Central memory CD8-positive, alpha-beta T cell (primary cell): ENCODE results near the gene SAMHD1.
A peak's percentile ranks its signal among the peaks of the same experiment; 100 is the strongest.
"Not testable (repeated sequence)": the region's sequence is repeated elsewhere in the genome, so short reads cannot be mapped to it uniquely, and the experiment has no call there.

Experiments
- ATAC-seq: fragments of 150-1000 bp; cut with Tn5 transposase; replicated peaks from 2 replicates; pipeline ENCODE4 v1.10.0; 2022; ENCODE audit warnings: mild to moderate bottlenecking, moderate FRiP score, moderate number of reproducible peaks; ENCODE audit not compliant: poor library complexity, severe bottlenecking; ENCODE audit errors: extremely low read depth
- DNase-seq, 2 donors: peaks; one replicate each; pipeline ENCODE4 v3.0.0; 2021; ENCODE audit warnings: low spot score in 2 of 2
- H3K27ac Mint-ChIP-seq: one replicate; pipeline ENCODE4 v1.8.0; 2022; ENCODE audit warnings: low read depth, mild to moderate bottlenecking, moderate library complexity, mixed read lengths
- H3K27me3 Mint-ChIP-seq: one replicate; pipeline ENCODE4 v1.8.0; 2022; ENCODE audit warnings: mixed read lengths
- H3K36me3 Mint-ChIP-seq: one replicate; pipeline ENCODE4 v1.8.0; 2022; ENCODE audit warnings: mild to moderate bottlenecking, moderate library complexity, mixed read lengths; ENCODE audit not compliant: insufficient read depth
- H3K4me1 Mint-ChIP-seq: one replicate; pipeline ENCODE4 v1.8.0; 2022; ENCODE audit warnings: mixed read lengths
- H3K4me3 Mint-ChIP-seq: one replicate; pipeline ENCODE4 v1.8.0; 2022; ENCODE audit warnings: mild to moderate bottlenecking, moderate library complexity, mixed read lengths
- H3K9me3 Mint-ChIP-seq: one replicate; pipeline ENCODE4 v1.8.0; 2022; ENCODE audit warnings: mixed read lengths

SAMHD1 gene

GRCh38 chr20:36875702-36876472 lies 75.6 kb downstream of the SAMHD1 start, which contains the start of gene TLDC2:
TSS of gene TLDC2 (plus strand) at chr20:36876138. CDS start at chr20:36876175, 37 bp downstream.
- DNase-seq (no peak), ATAC-seq (no peak)
- Mint-ChIP-seq H3K36me3 (no peaks in the 10 kb centered on the region), H3K4me1 (no peaks in the 10 kb centered on the region), H3K27me3 (no peaks in the 10 kb centered on the region), H3K27ac (no peak within 1 kb of the TSS), H3K4me3 (no peak within 1 kb of the TSS), H3K9me3 (no peaks in the 10 kb centered on the region)

- H3K27ac Mint-ChIP-seq, DNase-seq, H3K4me1 Mint-ChIP-seq, H3K9me3 Mint-ChIP-seq, H3K4me3 Mint-ChIP-seq, ATAC-seq, H3K36me3 Mint-ChIP-seq, H3K27me3 Mint-ChIP-seq: not testable (repeated sequence)
These were observed 76.4 kb downstream of the SAMHD1 start for GRCh38 chr20:36875093-36875492.

DNA sequence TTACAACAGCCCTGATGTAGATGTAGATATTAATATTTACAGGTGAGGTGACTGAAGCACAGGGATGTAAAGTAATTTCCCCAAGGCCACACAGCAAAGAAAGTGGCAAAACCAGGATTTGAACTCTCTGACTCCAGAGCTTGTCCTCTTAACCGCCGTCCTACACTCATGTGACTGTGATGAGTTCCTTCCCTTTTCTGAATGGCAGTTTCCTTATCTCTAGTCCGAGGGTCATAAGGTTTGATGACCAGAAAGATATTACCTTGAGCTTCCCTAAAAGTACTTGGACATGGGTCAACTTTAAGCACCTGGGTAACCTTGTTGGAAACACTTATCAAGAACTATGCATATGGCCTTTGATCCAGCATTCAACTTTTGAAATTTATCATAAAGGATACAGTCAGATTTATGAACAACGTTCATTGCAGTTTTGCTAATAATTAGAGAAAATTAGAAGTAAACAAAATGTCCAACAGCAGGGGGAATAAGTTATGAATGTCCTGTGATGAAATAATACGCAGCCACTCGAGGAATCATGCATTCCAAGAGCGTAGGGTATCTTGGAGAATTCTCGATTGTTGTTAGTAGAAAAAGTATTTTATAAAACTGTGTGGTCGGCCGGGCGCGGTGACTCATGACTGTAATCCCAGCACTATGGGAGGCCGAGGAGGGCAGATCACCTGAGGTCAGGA lies 77.9 kb downstream of the SAMHD1 start:
- no peaks in the 10 kb centered on the region for H3K4me1 Mint-ChIP-seq
- H3K36me3 Mint-ChIP-seq, result no peaks in the 10 kb centered on the region
- no peak overlapping the region for H3K27ac Mint-ChIP-seq
- H3K27me3 Mint-ChIP-seq, result no peaks in the 10 kb centered on the region
- H3K9me3 Mint-ChIP-seq, result no peaks in the 10 kb centered on the region
- no peak overlapping the region for H3K4me3 Mint-ChIP-seq
- DNase-seq (no peak), ATAC-seq (no peak)

DNA sequence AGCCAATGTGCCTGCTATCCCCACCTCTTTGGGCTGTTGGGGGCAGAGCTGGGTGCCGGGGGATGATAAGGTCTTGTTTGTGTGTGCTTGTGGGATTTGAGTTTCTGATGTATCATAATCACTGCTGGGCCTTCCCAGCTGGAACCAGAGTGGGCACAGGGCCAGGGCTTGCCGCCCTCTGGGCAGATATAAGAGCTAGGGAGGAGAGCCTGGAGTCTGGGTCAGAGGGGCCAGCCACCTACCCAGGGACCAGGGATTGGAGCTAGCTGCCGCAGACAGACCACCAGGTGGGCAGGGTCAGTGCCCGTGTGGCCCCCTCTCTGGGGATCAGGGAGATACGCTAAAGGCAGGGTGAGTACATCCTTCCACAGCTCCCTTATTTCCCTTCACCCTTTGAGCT lies 78.7 kb downstream of the SAMHD1 start:
- ATAC-seq (no peak), DNase-seq (no peak)
- Mint-ChIP-seq H3K9me3 (no peaks in the 10 kb centered on the region), H3K36me3 (no peaks in the 10 kb centered on the region), H3K4me3 (no peak overlapping the region), H3K4me1 (no peaks in the 10 kb centered on the region), H3K27me3 (no peaks in the 10 kb centered on the region), H3K27ac (no peak overlapping the region)

DNA sequence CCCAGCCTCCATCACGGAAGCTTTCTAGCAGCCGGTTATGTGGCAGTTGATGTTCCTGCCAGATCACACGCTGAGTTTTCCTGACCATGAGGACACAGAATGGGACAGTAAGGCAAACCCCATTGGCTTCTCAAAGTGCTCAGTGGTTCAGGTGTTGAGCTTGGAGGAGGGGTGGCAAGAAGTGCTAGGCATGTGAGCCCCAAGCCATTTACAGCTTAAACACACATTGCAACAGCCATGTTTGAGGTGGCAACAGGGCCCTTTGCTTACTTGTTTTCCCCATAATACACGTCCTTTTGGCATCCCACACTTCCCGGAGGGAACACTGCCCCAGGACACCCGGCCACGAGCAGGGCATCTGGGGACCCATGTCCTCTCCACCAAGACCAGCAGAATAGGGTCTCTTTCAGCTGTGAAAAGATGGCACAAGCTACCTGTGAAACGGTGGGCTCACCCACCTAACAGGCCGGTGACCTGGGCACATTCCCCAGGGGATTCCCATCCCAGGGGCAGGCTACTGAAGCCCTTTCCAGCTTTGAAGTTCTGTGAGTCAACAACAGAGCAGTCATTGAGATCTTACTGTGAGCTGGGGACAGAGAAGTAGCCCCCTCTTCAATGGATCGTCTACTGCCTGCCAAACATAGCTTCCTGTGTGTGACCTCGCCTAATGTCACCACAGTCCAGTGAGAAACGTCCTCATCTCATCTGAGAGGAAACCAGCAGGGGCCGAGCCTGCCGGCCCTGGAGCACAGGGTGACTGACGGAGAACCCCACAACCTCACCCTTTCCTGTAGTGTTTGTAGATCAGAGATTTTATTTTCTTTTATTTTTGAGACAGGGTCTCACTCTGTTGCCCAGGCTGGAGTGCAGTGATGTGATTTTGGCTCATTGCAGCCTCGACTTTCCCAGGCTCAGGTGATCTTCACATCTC lies 79.6 kb downstream of the SAMHD1 start:
- H3K9me3 Mint-ChIP-seq, result no peaks in the 10 kb centered on the region
- no peaks in the 10 kb centered on the region for H3K27me3 Mint-ChIP-seq
- no peaks in the 10 kb centered on the region for H3K4me1 Mint-ChIP-seq
- no peak overlapping the region for H3K27ac Mint-ChIP-seq
- ATAC-seq (no peak), DNase-seq (no peak)
- no peak overlapping the region for H3K4me3 Mint-ChIP-seq
- no peaks in the 10 kb centered on the region for H3K36me3 Mint-ChIP-seq

DNA sequence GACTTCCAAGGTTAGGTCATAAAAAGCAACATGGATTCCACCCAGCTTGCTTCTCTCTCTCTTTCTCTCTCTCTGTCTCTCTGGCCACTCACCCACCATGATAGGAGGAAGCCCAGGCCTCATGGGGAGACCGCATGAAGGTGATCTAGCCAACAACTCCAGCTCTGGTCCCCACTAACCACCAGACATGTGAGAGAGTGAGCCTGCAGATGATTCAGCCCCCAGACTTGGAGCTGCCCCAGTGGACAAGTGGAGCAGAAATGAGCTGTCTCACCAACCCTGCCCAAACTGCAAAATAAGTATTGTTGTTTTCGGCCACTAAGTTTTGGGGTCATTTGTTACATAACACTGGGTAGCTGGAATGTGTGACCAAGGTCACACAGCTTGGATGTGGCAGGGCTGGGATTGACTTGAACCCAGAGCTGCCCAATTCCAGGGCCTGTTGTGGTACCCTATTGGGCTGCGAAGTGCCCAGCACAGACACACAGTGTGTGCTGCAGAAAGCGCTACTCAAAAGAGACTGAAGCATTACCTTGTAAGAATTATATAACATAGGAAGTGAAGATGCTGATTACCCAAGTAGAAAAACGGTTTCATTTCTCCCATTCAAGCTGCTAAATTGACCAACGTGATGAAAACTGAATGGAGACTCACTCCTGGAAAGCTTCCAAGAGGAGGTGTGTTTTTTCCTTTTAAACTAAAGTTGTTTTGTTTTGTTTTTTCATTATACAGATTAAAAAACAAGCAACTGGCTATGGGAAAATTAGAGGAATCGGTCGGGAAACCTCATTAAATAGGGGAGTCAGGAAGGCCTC lies 84.6 kb downstream of the SAMHD1 start:
- ATAC-seq, result no peak
- Mint-ChIP-seq H3K27me3 (peaks cover 16% of the 10 kb centered on the region), H3K27ac (no peak overlapping the region), H3K36me3 (peaks cover 1% of the 10 kb centered on the region), H3K4me3 (no peak overlapping the region), H3K4me1 (peaks cover 5% of the 10 kb centered on the region), H3K9me3 (no peaks in the 10 kb centered on the region)
- no peak for DNase-seq

DNA sequence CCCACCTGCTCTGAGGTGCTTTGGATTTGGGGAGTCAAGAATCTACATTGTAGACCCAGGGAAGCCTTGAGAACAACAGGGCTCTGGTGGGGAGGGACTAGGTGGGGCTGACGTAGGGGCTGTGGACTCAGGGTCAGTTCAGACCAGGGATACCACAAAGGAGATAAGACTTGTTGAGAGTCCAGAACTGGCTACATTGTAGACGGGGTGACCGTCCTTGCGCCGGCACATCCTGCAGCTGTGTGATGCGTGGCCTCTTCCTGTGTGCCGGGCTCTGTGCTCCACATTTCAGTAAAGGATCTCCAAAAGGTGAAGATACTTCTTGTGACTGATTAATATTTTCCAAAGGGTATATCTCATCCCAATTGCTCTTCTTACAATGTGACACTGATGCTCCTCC lies 85.3 kb downstream of the SAMHD1 start:
- no peak for ATAC-seq
- H3K9me3 Mint-ChIP-seq, result no peaks in the 10 kb centered on the region
- peaks cover 1% of the 10 kb centered on the region for H3K36me3 Mint-ChIP-seq
- no peak for DNase-seq
- peaks cover 16% of the 10 kb centered on the region for H3K27me3 Mint-ChIP-seq
- peak overlapping the region; percentile 23 for H3K4me3 Mint-ChIP-seq
- no peak overlapping the region for H3K27ac Mint-ChIP-seq
- H3K4me1 Mint-ChIP-seq, result peaks cover 5% of the 10 kb centered on the region

DNA sequence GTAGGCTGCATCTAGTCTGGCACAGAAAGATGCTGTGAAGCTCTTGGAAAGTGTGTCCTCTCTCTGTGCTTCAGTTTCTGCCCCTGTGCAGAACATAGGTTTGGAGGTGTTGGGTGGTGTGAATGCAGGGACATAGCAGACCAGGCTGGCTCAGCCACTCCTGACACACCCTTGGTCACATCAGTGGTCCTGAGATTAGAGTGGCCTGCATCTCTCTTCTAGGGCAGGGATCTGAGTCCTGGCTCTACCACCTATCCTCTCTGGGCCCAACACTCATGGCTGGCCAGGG lies 85.7 kb downstream of the SAMHD1 start:
- no peak for ATAC-seq
- Mint-ChIP-seq H3K4me1 (peaks cover 5% of the 10 kb centered on the region), H3K27me3 (peaks cover 16% of the 10 kb centered on the region), H3K9me3 (no peaks in the 10 kb centered on the region), H3K4me3 (peak overlapping the region; percentile 23), H3K27ac (no peak overlapping the region), H3K36me3 (peaks cover 1% of the 10 kb centered on the region)
- DNase-seq, result no peak

DNA sequence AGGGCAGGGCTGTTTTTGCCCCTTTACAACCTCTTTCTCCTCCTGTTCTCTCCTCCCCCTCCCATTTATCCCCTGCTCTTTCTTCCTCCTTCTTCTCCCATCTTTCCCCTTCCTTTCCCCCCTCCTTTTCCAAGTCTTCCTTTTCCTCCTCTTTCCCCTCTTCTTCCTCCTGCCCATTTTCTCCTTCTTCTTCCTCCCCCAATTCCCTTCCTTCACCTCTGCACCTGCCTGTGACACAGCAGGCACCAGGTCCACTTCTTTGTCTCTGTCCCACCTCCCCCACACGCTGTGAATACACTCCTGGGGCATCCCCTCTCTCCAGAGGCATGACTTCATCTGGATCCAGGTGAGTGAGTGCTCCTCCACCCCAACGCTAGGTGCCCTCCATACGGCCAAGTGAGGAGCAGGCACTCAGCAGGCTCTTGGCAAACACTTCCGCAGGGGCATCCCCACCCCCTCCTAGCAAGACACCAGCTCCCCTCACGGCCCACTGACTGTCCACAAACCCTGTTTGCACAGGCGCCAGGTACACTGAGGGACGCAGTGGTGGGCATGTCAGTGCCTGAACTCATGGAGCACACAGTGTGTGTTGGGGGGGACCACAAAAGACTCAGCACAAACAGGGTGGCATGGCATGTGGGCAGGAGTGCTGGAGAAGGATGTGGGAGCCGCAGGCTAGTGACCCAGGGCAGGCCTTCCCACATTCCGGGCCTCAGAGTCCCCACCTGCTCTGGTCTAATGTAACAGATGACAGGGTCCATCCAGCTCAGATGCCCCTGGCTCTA lies 86.2 kb downstream of the SAMHD1 start:
- Mint-ChIP-seq H3K4me3 (peak overlapping the region; percentile 84), H3K36me3 (peaks cover 1% of the 10 kb centered on the region), H3K4me1 (peaks cover 5% of the 10 kb centered on the region), H3K27me3 (peaks cover 16% of the 10 kb centered on the region), H3K9me3 (no peaks in the 10 kb centered on the region), H3K27ac (no peak overlapping the region)
- no peak for ATAC-seq
- DNase-seq, result no peak

DNA sequence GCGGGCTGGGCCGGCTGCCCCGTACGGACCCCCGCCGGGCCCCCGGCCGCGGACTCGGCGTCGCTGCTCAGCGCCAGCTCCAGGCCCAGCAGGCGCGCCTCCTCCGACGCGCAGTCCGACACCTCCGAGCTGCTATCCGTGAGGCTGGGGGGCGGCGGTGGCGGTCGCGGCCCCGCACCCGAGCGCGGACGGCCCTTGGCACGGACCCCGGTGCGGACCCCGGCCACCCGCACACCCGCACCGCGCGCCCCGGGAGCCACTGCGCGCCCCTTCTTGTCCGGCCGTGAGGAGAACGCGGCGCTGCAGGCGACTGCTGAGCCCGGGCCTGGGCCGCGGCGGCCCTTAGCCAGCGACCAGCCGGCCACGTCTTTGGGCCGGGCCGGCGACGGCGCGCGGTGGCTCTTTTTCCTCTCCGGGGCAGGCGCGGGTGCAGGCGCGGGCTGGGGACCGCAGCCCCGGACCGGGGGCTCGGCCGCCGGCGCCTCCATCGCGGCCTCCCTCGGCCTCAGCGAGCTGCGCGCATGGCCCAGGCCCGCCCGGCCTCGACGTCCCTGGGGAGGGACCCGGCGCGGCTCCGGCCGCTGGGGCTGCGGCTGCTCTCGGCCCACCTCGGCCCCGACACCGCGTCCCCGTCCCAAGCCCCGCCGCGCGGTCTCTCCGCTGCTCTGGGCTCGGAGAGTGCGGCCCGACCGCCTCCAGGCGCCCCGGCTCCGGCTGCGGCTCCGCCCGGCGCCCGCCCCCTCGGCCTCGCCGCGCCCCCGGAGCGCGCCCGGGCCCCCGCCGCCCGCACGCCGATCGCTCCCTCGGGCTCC lies 88.4 kb downstream of the SAMHD1 start:
- no peak overlapping the region for H3K27ac Mint-ChIP-seq
- no peak overlapping the region for H3K4me3 Mint-ChIP-seq
- H3K9me3 Mint-ChIP-seq, result no peaks in the 10 kb centered on the region
- peaks cover 5% of the 10 kb centered on the region for H3K4me1 Mint-ChIP-seq
- ATAC-seq (peak; percentile 64), DNase-seq (no peak)
- H3K27me3 Mint-ChIP-seq, result peaks cover 16% of the 10 kb centered on the region
- H3K36me3 Mint-ChIP-seq, result peaks cover 1% of the 10 kb centered on the region
